Mucosa of rectum (tissue), 2 donors: ENCODE results near the gene SMC1B.
"Not testable (repeated sequence)": the region's sequence is repeated elsewhere in the genome, so short reads cannot be mapped to it uniquely, and the experiment has no call there.

Experiments used
- H3K27ac ChIP-seq, 2 donors: one replicate each; pipeline ENCODE4 v1.7.0; 2013; ENCODE audit warnings: inconsistent platforms in 2 of 2, low read depth in 2 of 2, low read length in 2 of 2
- H3K27me3 ChIP-seq, 2 donors: one replicate each; pipeline ENCODE4 v1.7.0; 2013; ENCODE audit warnings: low read length in 2 of 2; ENCODE audit not compliant: control insufficient read depth in 2 of 2, insufficient read depth in 2 of 2
- H3K36me3 ChIP-seq, 2 donors: one replicate each; pipeline ENCODE4 v1.7.0; 2013; ENCODE audit warnings: low read length in 2 of 2; ENCODE audit not compliant: control insufficient read depth in 2 of 2, insufficient read depth in 2 of 2
- H3K4me1 ChIP-seq, 2 donors: one replicate each; pipeline ENCODE4 v1.7.0; 2013; ENCODE audit warnings: low read length in 2 of 2, mild to moderate bottlenecking in 1 of 2; ENCODE audit not compliant: control insufficient read depth in 2 of 2, insufficient read depth in 2 of 2
- H3K4me3 ChIP-seq, 2 donors: one replicate each; pipeline ENCODE4 v1.7.0; 2013; ENCODE audit warnings: low read length in 2 of 2
- H3K9ac ChIP-seq, 2 donors: one replicate each; pipeline ENCODE4 v1.7.0; 2013; ENCODE audit warnings: low read length in 2 of 2, low read depth in 1 of 2, mild to moderate bottlenecking in 1 of 2
- H3K9me3 ChIP-seq, 2 donors: one replicate each; pipeline ENCODE4 v1.7.0; 2013; ENCODE audit warnings: low read length in 2 of 2; ENCODE audit not compliant: control insufficient read depth in 2 of 2
- donor health status: healthy.
- donor health status: Normal muscosa, but diverticular disease.

Gene SMC1B

GRCh38 chr22:45295004-45295403, 118.4 kb downstream of the SMC1B start:
- H3K27ac ChIP-seq, H3K27me3 ChIP-seq, H3K9ac ChIP-seq, H3K9me3 ChIP-seq, H3K4me3 ChIP-seq, H3K36me3 ChIP-seq: not testable (repeated sequence)
- peaks cover 3 to 12% of the 10 kb centered on the region in 2 donors for H3K4me1 ChIP-seq
